ENCODE results near the gene DAPK1.

DNA sequence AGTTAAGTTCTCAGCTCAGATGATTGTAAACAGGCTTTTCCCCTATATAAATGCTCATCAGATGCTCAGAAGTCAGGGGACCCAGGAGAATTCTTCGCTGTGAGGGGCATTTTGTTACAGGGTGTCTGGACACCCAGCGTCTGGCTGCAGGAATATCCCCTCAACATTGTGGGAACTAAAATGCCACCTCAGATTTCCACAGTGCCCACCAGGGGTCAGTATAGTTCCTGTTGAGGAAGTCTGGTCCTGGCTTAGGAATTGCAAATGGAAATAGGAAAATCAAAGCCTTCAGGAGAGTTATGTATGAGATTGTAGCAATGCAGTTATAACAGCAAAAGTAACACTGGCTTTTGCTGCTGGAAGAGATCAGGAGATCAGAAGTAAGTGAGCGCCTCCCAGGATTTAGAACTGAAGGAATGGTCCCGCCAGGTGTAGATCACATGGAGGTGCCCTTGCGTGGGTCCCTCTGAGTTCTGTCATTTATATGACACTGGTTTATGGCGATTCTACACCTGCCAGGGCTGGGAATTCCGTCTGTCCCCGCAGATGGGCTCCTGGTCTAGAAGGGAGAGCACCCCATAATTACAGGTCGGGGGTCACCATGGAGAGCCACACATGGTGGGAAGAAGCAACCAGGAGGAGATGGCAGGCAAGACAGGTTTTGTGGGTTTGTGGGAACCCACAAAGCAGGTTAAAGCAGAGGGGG, 181.1 kb downstream of the DAPK1 start:
- TF ChIP-seq, protein P1, sequence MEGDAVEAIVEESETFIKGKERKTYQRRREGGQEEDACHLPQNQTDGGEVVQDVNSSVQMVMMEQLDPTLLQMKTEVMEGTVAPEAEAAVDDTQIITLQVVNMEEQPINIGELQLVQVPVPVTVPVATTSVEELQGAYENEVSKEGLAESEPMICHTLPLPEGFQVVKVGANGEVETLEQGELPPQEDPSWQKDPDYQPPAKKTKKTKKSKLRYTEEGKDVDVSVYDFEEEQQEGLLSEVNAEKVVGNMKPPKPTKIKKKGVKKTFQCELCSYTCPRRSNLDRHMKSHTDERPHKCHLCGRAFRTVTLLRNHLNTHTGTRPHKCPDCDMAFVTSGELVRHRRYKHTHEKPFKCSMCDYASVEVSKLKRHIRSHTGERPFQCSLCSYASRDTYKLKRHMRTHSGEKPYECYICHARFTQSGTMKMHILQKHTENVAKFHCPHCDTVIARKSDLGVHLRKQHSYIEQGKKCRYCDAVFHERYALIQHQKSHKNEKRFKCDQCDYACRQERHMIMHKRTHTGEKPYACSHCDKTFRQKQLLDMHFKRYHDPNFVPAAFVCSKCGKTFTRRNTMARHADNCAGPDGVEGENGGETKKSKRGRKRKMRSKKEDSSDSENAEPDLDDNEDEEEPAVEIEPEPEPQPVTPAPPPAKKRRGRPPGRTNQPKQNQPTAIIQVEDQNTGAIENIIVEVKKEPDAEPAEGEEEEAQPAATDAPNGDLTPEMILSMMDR (IDR thresholded peaks at IDR 0.05), result peak; percentile 87
- TF ChIP-seq EZH2 (IDR thresholded peaks at IDR 0.05), result no peak

Data from neural progenitor cell (in vitro differentiated cells).